GM12878 (cell line): ENCODE data around the gene NPHS1. TPM values are rescaled to one million over a fixed set of nuclear protein-coding genes. Genes with fewer than 3 reads are reported as not detected.

Experiments
- ATAC-seq: fragments of 200-7000 bp; cut with Tn5 transposase; 3 replicates; pipeline ENCODE4 v1.9.1; 2020; ENCODE audit warnings: mild to moderate bottlenecking, moderate library complexity
- BruUV-seq: library from RNA; stranded (reverse); fragments of 400-500 nt; replicated peaks from 2 replicates; lab custom pipeline; 2021; lab: Mats Ljungman, UMichigan
- CTCF ChIA-PET: fragments of 300-600 bp; sonication (Branson Sonifier 250); formaldehyde crosslinking; extraction: SDS; loops from one replicate; lab custom pipeline; 2021; ENCODE audit warnings: inconsistent platforms; lab: Yijun Ruan, JAX
- POLR2A ChIA-PET: fragments of 350-600 bp; formaldehyde crosslinking; extraction: SDS; loops from one replicate; lab custom pipeline; 2021; ENCODE audit warnings: inconsistent platforms; lab: Charles Lee
- RAD21 ChIA-PET: fragments of 300-600 bp; sonication (Branson Sonifier 250); formaldehyde crosslinking; loops from one replicate; lab custom pipeline; 2023; ENCODE audit warnings: antibody characterized with exemption; ENCODE audit not compliant: unreplicated experiment; lab: Charles Lee
- SMC1A ChIA-PET: fragments of 300-600 bp; sonication (Branson Sonifier 250); formaldehyde crosslinking; loops from one replicate; lab custom pipeline; 2023; ENCODE audit not compliant: unreplicated experiment, uncharacterized antibody; lab: Charles Lee
- DNase-seq: peaks from one replicate; pipeline ENCODE4 v3.0.0-alpha.2; 2011; ENCODE audit warnings: low read depth, low spot score
- FAIRE-seq: peaks from 3 replicates; lab custom pipeline; 2011; peaks lifted over from hg19 to GRCh38; lab: Jason Lieb, UNC
- H2AFZ ChIP-seq: 2 replicates; pipeline ENCODE4 v1.6.0; 2011; ENCODE audit warnings: low read depth, low read length, control low read depth; ENCODE audit not compliant: control insufficient read depth
- H3K27ac ChIP-seq: 2 replicates; pipeline ENCODE4 v1.5.1; 2011; ENCODE audit warnings: control low read depth; ENCODE audit not compliant: control insufficient read depth, insufficient read depth
- H3K27me3 ChIP-seq, 2 experiments: replicated peaks in 1 of 2; 2 replicates each; pipeline versions ENCODE4 v1.6.0 to v1.6.1; 2011; ENCODE audit warnings: low read length in 1 of 2; ENCODE audit not compliant: control insufficient read depth in 2 of 2, insufficient read depth in 2 of 2
- H3K36me3 ChIP-seq, 2 experiments: 2 replicates each; pipeline ENCODE4 v1.5.1; 2011; ENCODE audit warnings: low read length in 1 of 2; ENCODE audit not compliant: control insufficient read depth in 2 of 2, insufficient read depth in 2 of 2
- H3K4me1 ChIP-seq: 2 replicates; pipeline ENCODE4 v1.6.1; 2011; ENCODE audit warnings: mild to moderate bottlenecking, low read length, moderate library complexity, mixed read lengths; ENCODE audit not compliant: control insufficient read depth, insufficient read depth
- H3K4me2 ChIP-seq: 2 replicates; pipeline ENCODE4 v1.6.0; 2011; ENCODE audit warnings: control low read depth; ENCODE audit not compliant: control insufficient read depth, insufficient read depth
- H3K4me3 ChIP-seq: fragments of 200-600 bp; sonication (generic); 2 replicates; pipeline ENCODE4 v1.5.1; 2016
- H3K79me2 ChIP-seq: 2 replicates; pipeline ENCODE4 v1.6.0; 2011; ENCODE audit warnings: low read length; ENCODE audit not compliant: control insufficient read depth, insufficient read depth
- H3K9ac ChIP-seq: 2 replicates; pipeline ENCODE4 v1.8.0; 2011; ENCODE audit warnings: low read length, control low read depth, mixed read lengths; ENCODE audit not compliant: control insufficient read depth, insufficient read depth
- H3K9me3 ChIP-seq: replicated peaks from 3 replicates; pipeline ENCODE4 v1.5.1; 2011; ENCODE audit warnings: mild to moderate bottlenecking, low read length; ENCODE audit not compliant: control insufficient read depth, insufficient read depth
- H4K20me1 ChIP-seq: 2 replicates; pipeline ENCODE4 v1.6.0; 2011; ENCODE audit not compliant: control insufficient read depth, insufficient read depth
- KDM1A ChIP-seq: fragments of 200-600 bp; sonication (generic); IDR thresholded peaks from 2 replicates; pipeline ENCODE4 v1.6.1; 2016; ENCODE audit warnings: borderline replicate concordance
- NFYA ChIP-seq: IDR thresholded peaks from 2 replicates; pipeline ENCODE4 v1.6.1; 2011; ENCODE audit warnings: low read depth, mild to moderate bottlenecking, low read length, improper control_type of control experiment, borderline replicate concordance
- POLR2AphosphoS2 ChIP-seq: IDR thresholded peaks from 2 replicates; pipeline ENCODE4 v1.6.1; 2011; ENCODE audit warnings: low read depth, mild to moderate bottlenecking, low read length, improper control_type of control experiment, moderate library complexity
- TARDBP ChIP-seq: IDR thresholded peaks from 2 replicates; pipeline ENCODE4 v1.6.1; 2016; ENCODE audit warnings: borderline replicate concordance
- YY1 ChIP-seq: IDR thresholded peaks from 2 replicates; pipeline ENCODE4 v1.6.1; 2011; ENCODE audit warnings: low read depth, mild to moderate bottlenecking, low read length
- WGBS: methylation state at CpG from one replicate; pipeline ENCODE4 v1.1.6; 2016; ENCODE audit warnings: low lambda C conversion rate; ENCODE audit not compliant: insufficient replicate concordance, insufficient coverage; ENCODE audit errors: missing lambda C conversion rate; 5-methylcytosine and 5-hydroxymethylcytosine counted together
- in situ Hi-C: fragments of 300-500 bp; cut with MboI; formaldehyde crosslinking; loops from 9 replicates; pipeline ENCODE4 v1.14.3; 2018; ENCODE audit warnings: mixed read lengths
- intact Hi-C: fragments of 100-400 bp; cut with micrococcal nuclease; formaldehyde crosslinking; loops from one replicate; pipeline ENCODE4 v1.14.2; 2022; ENCODE audit not compliant: unreplicated experiment
- polyA plus RNA-seq, 11 experiments: library from polyadenylated mRNA; depleted of rRNA in 4 of 11; unstranded in 6 of 11; stranded (reverse) in 5 of 11; fragments of >200 nt; fragmentation: Nextera tagmentation in 4 of 11; fragmentation: Illumina TruSeq in 1 of 11; extraction: Ambion mirVana in 4 of 11; extraction: Trizol in 1 of 11; gene quantifications; 1 replicate in 1 of 11; 2 replicates in 10 of 11; pipeline versions ENCODE4 v1.2.1 to v1.2.3, GENCODE V29; 2011 to 2016; ENCODE audit warnings: inconsistent platforms in 2 of 11, missing spikeins in 2 of 11, low read depth in 1 of 11
- total RNA-seq, 4 experiments: library from RNA; depleted of rRNA in 3 of 4; stranded (reverse); fragments of >200 nt in 3 of 4; fragmentation: Illumina TruSeq in 1 of 4; extraction: Trizol in 1 of 4; gene quantifications; 2 replicates each; pipeline versions ENCODE4 v1.2.1 to v1.2.3, GENCODE V29; 2013 to 2021
- TF ChIP-seq, protein P1 (sequence below): fragments of 450-650 bp; IDR thresholded peaks from 2 replicates; pipeline ENCODE4 v1.6.1; 2018; ENCODE audit warnings: mild to moderate bottlenecking, low read depth, moderate library complexity; ENCODE audit not compliant: partially characterized antibody

NPHS1 gene
- total and polyA plus RNA-seq, 10 of the 15 experiments (the other 5 are each of a cell fraction or from before 2014, with no cell fraction given) = not detected

DNA sequence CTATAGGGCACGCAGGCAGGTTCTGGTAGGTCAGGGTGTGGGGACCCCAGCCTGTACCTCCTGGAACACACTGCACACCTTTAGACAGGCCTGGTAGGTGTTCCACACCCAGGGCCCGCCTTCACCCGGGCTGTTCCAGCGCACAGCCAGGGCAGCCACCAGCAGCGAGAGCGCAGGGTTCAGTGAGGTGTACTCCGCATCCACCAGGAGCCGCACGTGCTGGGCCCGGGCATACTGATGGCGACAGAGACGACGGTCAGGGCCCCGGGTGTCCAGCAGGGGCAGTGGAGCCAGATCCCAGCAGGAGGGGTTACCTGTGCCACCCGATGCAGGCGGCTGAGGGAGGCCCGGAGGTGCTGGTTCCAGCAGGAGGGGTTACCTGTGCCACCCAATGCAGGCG, 45.7 kb downstream of the NPHS1 start (continued):
- TF ChIP-seq, protein P1, sequence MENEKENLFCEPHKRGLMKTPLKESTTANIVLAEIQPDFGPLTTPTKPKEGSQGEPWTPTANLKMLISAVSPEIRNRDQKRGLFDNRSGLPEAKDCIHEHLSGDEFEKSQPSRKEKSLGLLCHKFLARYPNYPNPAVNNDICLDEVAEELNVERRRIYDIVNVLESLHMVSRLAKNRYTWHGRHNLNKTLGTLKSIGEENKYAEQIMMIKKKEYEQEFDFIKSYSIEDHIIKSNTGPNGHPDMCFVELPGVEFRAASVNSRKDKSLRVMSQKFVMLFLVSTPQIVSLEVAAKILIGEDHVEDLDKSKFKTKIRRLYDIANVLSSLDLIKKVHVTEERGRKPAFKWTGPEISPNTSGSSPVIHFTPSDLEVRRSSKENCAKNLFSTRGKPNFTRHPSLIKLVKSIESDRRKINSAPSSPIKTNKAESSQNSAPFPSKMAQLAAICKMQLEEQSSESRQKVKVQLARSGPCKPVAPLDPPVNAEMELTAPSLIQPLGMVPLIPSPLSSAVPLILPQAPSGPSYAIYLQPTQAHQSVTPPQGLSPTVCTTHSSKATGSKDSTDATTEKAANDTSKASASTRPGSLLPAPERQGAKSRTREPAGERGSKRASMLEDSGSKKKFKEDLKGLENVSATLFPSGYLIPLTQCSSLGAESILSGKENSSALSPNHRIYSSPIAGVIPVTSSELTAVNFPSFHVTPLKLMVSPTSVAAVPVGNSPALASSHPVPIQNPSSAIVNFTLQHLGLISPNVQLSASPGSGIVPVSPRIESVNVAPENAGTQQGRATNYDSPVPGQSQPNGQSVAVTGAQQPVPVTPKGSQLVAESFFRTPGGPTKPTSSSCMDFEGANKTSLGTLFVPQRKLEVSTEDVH = no peak
- no peak for TF ChIP-seq YY1
- no peak for TF ChIP-seq TARDBP
- TF ChIP-seq NFYA = no peak
- no peak for TF ChIP-seq POLR2AphosphoS2

DNA sequence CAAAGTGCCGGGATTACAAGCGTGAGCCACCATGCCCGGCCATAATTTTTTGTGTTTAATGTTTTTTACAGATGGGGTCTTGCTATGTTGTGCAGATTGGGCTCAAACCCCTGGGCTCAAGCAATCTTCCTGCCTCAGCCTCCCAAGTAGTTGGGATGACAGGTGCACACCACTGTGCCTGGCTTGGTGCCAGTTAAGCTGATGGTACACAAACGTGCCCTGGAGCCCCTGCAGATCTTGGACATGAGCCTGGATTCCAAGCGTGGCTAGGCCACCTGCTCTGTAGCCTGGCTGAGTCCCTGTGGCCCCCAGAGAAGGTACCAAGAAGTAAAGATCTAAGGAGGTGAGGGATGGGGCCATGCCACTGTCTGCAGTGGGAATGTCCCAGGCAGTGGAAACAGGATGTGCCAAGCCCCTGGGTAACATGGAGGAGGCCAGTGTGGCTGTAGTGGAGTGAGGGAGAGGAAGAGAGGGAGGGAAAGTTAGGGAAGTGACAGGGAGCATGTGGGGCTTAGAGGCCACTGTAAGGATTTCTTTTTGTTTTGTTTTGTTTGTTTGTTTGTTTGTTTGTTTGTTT, 46.7 kb downstream of the NPHS1 start:
- no peaks in the 10 kb centered on the region for H3K79me2 ChIP-seq
- H3K27me3 ChIP-seq = no peaks in the 10 kb centered on the region; a peak in 1 of 4 replicates
- CTCF ChIA-PET = no interaction called here
- no peak overlapping the region for H3K9ac ChIP-seq
- POLR2A ChIA-PET = no interaction called here
- H3K9me3 ChIP-seq = no peaks in the 10 kb centered on the region
- H4K20me1 ChIP-seq = no peaks in the 10 kb centered on the region
- no peak for DNase-seq
- no peak overlapping the region for H3K27ac ChIP-seq
- H2AFZ ChIP-seq = no peak overlapping the region
- FAIRE-seq = no peak
- in situ Hi-C loops = no loop called here
- H3K4me3 ChIP-seq = no peak overlapping the region
- SMC1A ChIA-PET = no interaction called here
- TF ChIP-seq KDM1A = no peak
- WGBS = 45% methylated on average over 5 of the region's 5 CpGs
- H3K36me3 ChIP-seq = no peaks in the 10 kb centered on the region
- no peak for ATAC-seq
- no peak overlapping the region for H3K4me2 ChIP-seq
- intact Hi-C loops = no loop called here
- no peaks in the 10 kb centered on the region for H3K4me1 ChIP-seq
- RAD21 ChIA-PET = no interaction called here
- BruUV-seq = no TSS peak
